ENCODE results near the gene BIRC3. TPM values are rescaled to one million over a fixed set of nuclear protein-coding genes. Genes with fewer than 3 reads are reported as not detected.
A peak's percentile ranks its signal among the peaks of the same experiment; 100 is the strongest.

BIRC3 gene
- total RNA-seq, 4 donors from 2014 or later, result 10.0 to 13.7 (median 11.0) TPM

DNA sequence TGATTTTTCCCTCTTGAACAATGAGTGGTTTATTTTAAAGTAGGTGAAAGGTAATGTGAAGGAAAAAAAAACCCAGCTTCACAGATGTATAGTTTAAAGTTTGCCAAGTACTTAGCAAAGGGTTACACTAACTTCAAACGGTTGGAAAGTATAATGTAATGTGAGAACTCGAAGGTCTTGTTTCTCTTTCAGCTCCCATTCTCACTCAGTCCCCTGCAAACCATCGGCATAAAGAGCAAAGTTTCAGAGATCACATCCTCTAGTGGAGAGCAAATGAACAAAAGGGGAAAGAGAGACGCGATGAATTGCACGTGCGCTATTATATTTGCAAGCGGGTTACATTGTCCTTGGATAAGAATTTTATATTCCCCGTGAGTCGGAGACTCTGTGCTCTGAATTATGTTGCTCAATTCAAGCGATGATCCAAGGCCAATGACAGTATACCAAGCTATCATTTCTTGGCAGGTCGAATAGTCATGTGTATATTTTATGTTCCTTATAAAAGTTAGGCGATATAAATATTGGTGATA lies 37.6 kb upstream of the BIRC3 start:
- DNase-seq (ENCODE audit: extremely low spot score), result no peak
- Histone ChIP-seq H3K27me3 (no peaks in the 10 kb centered on the region), H3K4me1 (peaks cover 5 to 20% (median 14%) of the 10 kb centered on the region in 4 donors), H3K4me3 (peak overlapping the region; percentile 6 to 41 (median 22)), H3K36me3 (no peaks in the 10 kb centered on the region), H3K27ac (replicated peaks in 1 of 4) (peak overlapping the region in 2 of 4 donors; percentile 16 to 55), H3K9me3 (no peaks in the 10 kb centered on the region)
- intact Hi-C loops (cut with DNase I), result no loop called here
- TF ChIP-seq POLR2A (IDR thresholded peaks at IDR 0.05; ENCODE audit: low read depth), result no peak
- no peak for TF ChIP-seq EP300 (IDR thresholded peaks at IDR 0.05)
- TF ChIP-seq, protein P1, sequence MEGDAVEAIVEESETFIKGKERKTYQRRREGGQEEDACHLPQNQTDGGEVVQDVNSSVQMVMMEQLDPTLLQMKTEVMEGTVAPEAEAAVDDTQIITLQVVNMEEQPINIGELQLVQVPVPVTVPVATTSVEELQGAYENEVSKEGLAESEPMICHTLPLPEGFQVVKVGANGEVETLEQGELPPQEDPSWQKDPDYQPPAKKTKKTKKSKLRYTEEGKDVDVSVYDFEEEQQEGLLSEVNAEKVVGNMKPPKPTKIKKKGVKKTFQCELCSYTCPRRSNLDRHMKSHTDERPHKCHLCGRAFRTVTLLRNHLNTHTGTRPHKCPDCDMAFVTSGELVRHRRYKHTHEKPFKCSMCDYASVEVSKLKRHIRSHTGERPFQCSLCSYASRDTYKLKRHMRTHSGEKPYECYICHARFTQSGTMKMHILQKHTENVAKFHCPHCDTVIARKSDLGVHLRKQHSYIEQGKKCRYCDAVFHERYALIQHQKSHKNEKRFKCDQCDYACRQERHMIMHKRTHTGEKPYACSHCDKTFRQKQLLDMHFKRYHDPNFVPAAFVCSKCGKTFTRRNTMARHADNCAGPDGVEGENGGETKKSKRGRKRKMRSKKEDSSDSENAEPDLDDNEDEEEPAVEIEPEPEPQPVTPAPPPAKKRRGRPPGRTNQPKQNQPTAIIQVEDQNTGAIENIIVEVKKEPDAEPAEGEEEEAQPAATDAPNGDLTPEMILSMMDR (IDR thresholded peaks at IDR 0.05), result peak; percentile 15 to 42 (median 34)
- no peak for TF ChIP-seq POLR2AphosphoS5 (IDR thresholded peaks at IDR 0.05)
- WGBS, result 20% methylated on average over 13 of the region's 13 CpGs

DNA sequence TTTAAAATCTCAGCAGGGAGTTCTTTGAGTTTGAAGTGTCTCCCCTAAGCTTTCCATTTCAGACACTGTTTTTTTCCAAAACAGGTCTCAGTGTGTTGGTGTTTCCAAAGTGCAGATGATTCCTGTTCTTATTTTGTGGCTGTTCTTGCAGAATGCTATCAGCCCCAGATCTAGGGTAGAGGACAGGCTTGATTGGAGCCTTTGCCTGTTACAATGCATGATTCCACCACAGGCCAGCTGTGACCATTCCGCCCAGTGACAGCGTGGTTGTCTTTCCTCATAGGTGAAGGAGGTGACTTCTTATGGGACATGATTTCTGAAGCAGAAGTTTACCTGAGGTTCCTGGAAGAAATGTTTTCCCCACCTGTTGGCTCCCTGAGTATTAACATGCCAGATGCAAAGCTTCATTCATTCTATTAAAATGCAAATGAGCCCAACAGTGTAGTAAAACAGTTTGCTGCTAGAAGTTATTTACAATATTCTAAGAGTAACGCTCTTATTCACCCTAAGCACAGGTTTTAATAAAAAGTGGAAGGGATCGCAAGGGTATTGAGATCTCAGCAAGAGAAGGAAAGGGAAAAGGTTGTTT lies 36.9 kb upstream of the BIRC3 start:
- Histone ChIP-seq H3K36me3 (no peaks in the 10 kb centered on the region), H3K4me3 (no peak overlapping the region), H3K27ac (replicated peaks in 1 of 4) (peak overlapping the region in 2 of 4 donors; percentile 16 to 55), H3K9me3 (no peaks in the 10 kb centered on the region), H3K27me3 (no peaks in the 10 kb centered on the region), H3K4me1 (peaks cover 5 to 20% (median 14%) of the 10 kb centered on the region in 4 donors)
- DNase-seq (ENCODE audit: extremely low spot score), result no peak
- WGBS, result 96% methylated on average over 4 of the region's 4 CpGs
- intact Hi-C loops (cut with DNase I), result no loop called here
- no peak for TF ChIP-seq POLR2A (IDR thresholded peaks at IDR 0.05; ENCODE audit: low read depth)
- TF ChIP-seq POLR2AphosphoS5 (IDR thresholded peaks at IDR 0.05), result no peak
- TF ChIP-seq, protein P1 (IDR thresholded peaks at IDR 0.05), result no peak
- no peak for TF ChIP-seq EP300 (IDR thresholded peaks at IDR 0.05)

DNA sequence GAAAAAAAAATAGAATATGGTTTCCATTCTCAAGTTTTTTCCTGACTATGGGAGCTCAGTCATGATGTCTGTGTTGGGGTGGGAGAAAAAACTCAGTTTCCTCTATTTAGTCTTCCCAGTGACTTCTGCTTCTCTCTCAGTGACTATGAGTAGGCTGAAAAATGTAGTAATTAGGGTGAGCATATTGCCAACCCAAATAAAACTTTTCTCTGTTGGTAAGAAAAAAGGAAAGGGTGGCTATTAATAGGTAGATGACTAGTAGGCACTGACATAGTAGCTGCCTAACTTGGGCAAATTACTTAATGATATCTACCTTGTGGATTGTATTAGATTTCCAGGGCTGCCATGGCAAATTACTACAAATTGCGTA lies 34.2 kb upstream of the BIRC3 start:
- Histone ChIP-seq H3K27ac (replicated peaks in 1 of 4) (no peak overlapping the region), H3K27me3 (no peaks in the 10 kb centered on the region), H3K4me1 (peaks cover 5 to 18% (median 13%) of the 10 kb centered on the region in 4 donors), H3K9me3 (no peaks in the 10 kb centered on the region), H3K36me3 (no peaks in the 10 kb centered on the region), H3K4me3 (no peak overlapping the region)
- no peak for TF ChIP-seq POLR2A (IDR thresholded peaks at IDR 0.05; ENCODE audit: low read depth)
- TF ChIP-seq EP300 (IDR thresholded peaks at IDR 0.05), result no peak
- TF ChIP-seq, protein P1 (IDR thresholded peaks at IDR 0.05), result no peak
- no peak for TF ChIP-seq POLR2AphosphoS5 (IDR thresholded peaks at IDR 0.05)
- intact Hi-C loops (cut with DNase I), result no loop called here
- DNase-seq (ENCODE audit: extremely low spot score), result no peak
- 90% methylated on average over 1 of the region's 1 CpG for WGBS

DNA sequence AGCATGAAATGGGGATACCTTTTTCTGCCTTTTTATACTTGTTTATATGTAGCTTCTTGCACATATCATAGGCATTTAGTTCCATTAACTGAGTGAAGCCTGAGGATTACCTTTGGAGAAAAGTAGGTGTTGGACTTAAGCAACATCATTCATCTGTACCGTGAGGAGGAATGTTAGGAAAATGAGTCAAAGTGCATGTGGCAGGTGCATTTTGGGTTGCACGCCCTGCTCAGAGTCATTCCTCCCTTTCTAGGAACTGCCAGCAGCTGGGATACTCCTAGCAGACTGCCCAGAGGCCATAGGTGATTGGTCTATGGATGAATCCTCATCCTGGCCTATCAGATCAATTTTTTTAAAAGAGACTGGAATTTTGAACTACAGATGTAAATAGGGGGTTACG lies 33.3 kb upstream of the BIRC3 start:
- intact Hi-C loops (cut with DNase I), result no loop called here
- H3K4me1 ChIP-seq, result peaks cover 5 to 27% (median 19%) of the 10 kb centered on the region in 4 donors
- H3K27me3 ChIP-seq, result no peaks in the 10 kb centered on the region

More for the DNA sequence above, 33.3 kb upstream of the BIRC3 start:
- no peak overlapping the region for H3K4me3 ChIP-seq
- no peak for TF ChIP-seq POLR2A (IDR thresholded peaks at IDR 0.05; ENCODE audit: low read depth)
- TF ChIP-seq, protein P1 (IDR thresholded peaks at IDR 0.05), result no peak
- no peak for TF ChIP-seq EP300 (IDR thresholded peaks at IDR 0.05)
- no peak for TF ChIP-seq POLR2AphosphoS5 (IDR thresholded peaks at IDR 0.05)
- no peaks in the 10 kb centered on the region for H3K36me3 ChIP-seq
- DNase-seq (ENCODE audit: extremely low spot score), result no peak
- 95% methylated on average over 3 of the region's 3 CpGs for WGBS
- no peak overlapping the region for H3K27ac ChIP-seq (replicated peaks in 1 of 4)
- no peaks in the 10 kb centered on the region for H3K9me3 ChIP-seq
